H1 (cell line): Measurements from ENCODE around the gene LRRC74B. TPM values are rescaled to one million over a fixed set of nuclear protein-coding genes. Genes with fewer than 3 reads are reported as not detected.

Experiments
- CTCF ChIA-PET: fragments of 300-600 bp; sonication (Branson Sonifier 250); formaldehyde crosslinking; loops from one replicate; lab custom pipeline; 2021; ENCODE audit not compliant: partially characterized antibody; lab: Charles Lee
- POLR2A ChIA-PET: fragments of 300-600 bp; sonication (Branson Sonifier 250); formaldehyde crosslinking; loops from one replicate; lab custom pipeline; 2021; ENCODE audit warnings: inconsistent platforms; ENCODE audit not compliant: partially characterized antibody; lab: Charles Lee
- DNase-seq, 2 experiments: peaks; one replicate each; pipeline versions ENCODE4 v3.0.0 to v3.0.0-alpha.2; 2010 to 2022; ENCODE audit warnings: low spot score in 2 of 2, low read depth in 1 of 2, mixed read lengths in 1 of 2
- FAIRE-seq: peaks from 2 replicates; lab custom pipeline; 2011; peaks lifted over from hg19 to GRCh38; lab: Jason Lieb, UNC
- H2AFZ ChIP-seq: 2 replicates; pipeline ENCODE4 v1.8.1; 2012; ENCODE audit warnings: low read length, inconsistent platforms
- H2AK5ac ChIP-seq: 2 replicates; pipeline ENCODE4 v1.6.1; 2013; ENCODE audit warnings: low read depth, low read length
- H2BK120ac ChIP-seq: replicated peaks from 2 replicates; pipeline ENCODE3; 2013; ENCODE audit warnings: low read depth, low read length, inconsistent platforms
- H2BK12ac ChIP-seq: 2 replicates; pipeline ENCODE4 v1.6.1; 2013; ENCODE audit warnings: low read depth, low read length
- H2BK15ac ChIP-seq: 2 replicates; pipeline ENCODE4 v1.6.1; 2013; ENCODE audit warnings: low read length
- H2BK20ac ChIP-seq: 2 replicates; pipeline ENCODE4 v1.6.1; 2013; ENCODE audit warnings: low read length
- H2BK5ac ChIP-seq: 2 replicates; pipeline ENCODE4 v1.6.1; 2013; ENCODE audit warnings: low read depth, low read length
- H3K14ac ChIP-seq: 2 replicates; pipeline ENCODE4 v1.6.1; 2013; ENCODE audit warnings: inconsistent platforms; ENCODE audit not compliant: insufficient read length
- H3K18ac ChIP-seq: 2 replicates; pipeline ENCODE4 v1.6.1; 2013; ENCODE audit warnings: low read length; ENCODE audit errors: extremely low read depth
- H3K23ac ChIP-seq: 2 replicates; pipeline ENCODE4 v1.6.1; 2013; ENCODE audit warnings: inconsistent platforms; ENCODE audit not compliant: insufficient read length
- H3K23me2 ChIP-seq: 2 replicates; pipeline ENCODE4 v1.6.1; 2013; ENCODE audit warnings: low read depth, low read length
- H3K27ac ChIP-seq: 2 replicates; pipeline ENCODE4 v1.6.1; 2011; ENCODE audit warnings: low read depth, low read length, inconsistent platforms
- H3K27me3 ChIP-seq, 4 experiments: replicated peaks in 1 of 4; 1 replicate in 1 of 4; 2 replicates in 3 of 4; pipeline versions ENCODE4 v1.6.1 to v1.8.1; 2011 to 2013; ENCODE audit warnings: low read length in 3 of 4, mild to moderate bottlenecking in 3 of 4, inconsistent platforms in 2 of 4, mixed read lengths in 2 of 4, moderate library complexity in 1 of 4; ENCODE audit not compliant: control insufficient read depth in 3 of 4, insufficient read depth in 3 of 4; ENCODE audit errors: extremely low read depth in 1 of 4
- H3K36me3 ChIP-seq, 4 experiments: 2 replicates each; pipeline versions ENCODE4 v1.6.1 to v1.8.1; 2011 to 2013; ENCODE audit warnings: mild to moderate bottlenecking in 4 of 4, low read length in 3 of 4, moderate library complexity in 2 of 4, control low read depth in 1 of 4, inconsistent platforms in 1 of 4; ENCODE audit not compliant: insufficient read depth in 4 of 4, control insufficient read depth in 2 of 4
- H3K4ac ChIP-seq: replicated peaks from 2 replicates; pipeline ENCODE3; 2013; ENCODE audit warnings: low read length, low read depth, mixed read lengths, inconsistent platforms; ENCODE audit not compliant: insufficient read length
- H3K4me1 ChIP-seq, 4 experiments: replicated peaks in 1 of 4; 1 replicate in 1 of 4; 2 replicates in 3 of 4; pipeline versions ENCODE4 v1.6.1 to v1.8.1; 2011 to 2013; ENCODE audit warnings: low read length in 3 of 4, inconsistent platforms in 2 of 4, mixed read lengths in 1 of 4; ENCODE audit not compliant: insufficient read depth in 4 of 4, control insufficient read depth in 3 of 4
- H3K4me2 ChIP-seq, 2 experiments: 2 replicates each; pipeline versions ENCODE4 v1.6.1 to v1.8.1; 2011 to 2013; ENCODE audit warnings: low read depth in 2 of 2, low read length in 2 of 2, control low read depth in 1 of 2, inconsistent platforms in 1 of 2, mild to moderate bottlenecking in 1 of 2; ENCODE audit not compliant: insufficient read depth in 1 of 2
- H3K4me3 ChIP-seq, 4 experiments: fragments of 200-600, 300-600 bp in 1 of 4; sonication (generic), shearing (Covaris generic), sonication (Bioruptor Twin) in 1 of 4; 2 replicates each; pipeline versions ENCODE4 v1.5.1 to v1.8.1; 2011 to 2016; ENCODE audit warnings: low read length in 4 of 4, low read depth in 3 of 4, control low read depth in 2 of 4, inconsistent platforms in 2 of 4, mild to moderate bottlenecking in 2 of 4, mixed read lengths in 1 of 4, moderate library complexity in 1 of 4; ENCODE audit not compliant: insufficient read depth in 2 of 4; ENCODE audit errors: extremely low read depth in 1 of 4
- H3K56ac ChIP-seq: replicated peaks from 2 replicates; pipeline ENCODE3; 2013; ENCODE audit warnings: low read depth, mild to moderate bottlenecking, mixed read lengths, low read length, inconsistent platforms; ENCODE audit not compliant: insufficient read length
- H3K79me1 ChIP-seq: 2 replicates; pipeline ENCODE4 v1.6.1; 2013; ENCODE audit warnings: low read depth, low read length, control low read depth
- H3K79me2 ChIP-seq, 2 experiments: 2 replicates each; pipeline versions ENCODE4 v1.6.1 to v1.8.1; 2012 to 2013; ENCODE audit warnings: low read length in 2 of 2, mild to moderate bottlenecking in 2 of 2, inconsistent platforms in 1 of 2; ENCODE audit not compliant: insufficient read depth in 2 of 2, control insufficient read depth in 1 of 2
- H3K9ac ChIP-seq, 4 experiments: replicated peaks in 1 of 4; 1 replicate in 1 of 4; 2 replicates in 3 of 4; pipeline versions ENCODE4 v1.6.1 to v1.8.1; 2011 to 2013; ENCODE audit warnings: low read depth in 3 of 4, low read length in 3 of 4, control low read depth in 2 of 4, mild to moderate bottlenecking in 2 of 4, moderate library complexity in 2 of 4, inconsistent platforms in 1 of 4; ENCODE audit errors: extremely low read depth in 1 of 4
- H3K9me3 ChIP-seq, 2 experiments: 2 replicates each; pipeline versions ENCODE4 v1.6.1 to v1.8.1; 2012 to 2013; ENCODE audit warnings: mild to moderate bottlenecking in 2 of 2, moderate library complexity in 2 of 2, control low read depth in 1 of 2, inconsistent platforms in 1 of 2, low read depth in 1 of 2, low read length in 1 of 2, mixed read lengths in 1 of 2; ENCODE audit not compliant: insufficient read depth in 2 of 2
- H4K20me1 ChIP-seq, 2 experiments: replicated peaks in 1 of 2; 2 replicates each; pipeline versions ENCODE3 to v1.8.1; 2011 to 2013; ENCODE audit warnings: inconsistent platforms in 2 of 2, low read length in 2 of 2, mild to moderate bottlenecking in 1 of 2; ENCODE audit not compliant: insufficient read depth in 2 of 2, control insufficient read depth in 1 of 2
- H4K5ac ChIP-seq: 2 replicates; pipeline ENCODE4 v1.6.1; 2013; ENCODE audit warnings: low read length, low read depth, mixed read lengths, inconsistent platforms; ENCODE audit not compliant: insufficient read length
- H4K8ac ChIP-seq: 2 replicates; pipeline ENCODE4 v1.8.0; 2013; ENCODE audit warnings: mild to moderate bottlenecking, moderate library complexity, low read length, inconsistent platforms; ENCODE audit not compliant: insufficient read depth; ENCODE audit errors: extremely low read depth
- H4K91ac ChIP-seq: replicated peaks from 2 replicates; pipeline ENCODE3; 2013; ENCODE audit warnings: low read length, mixed read lengths, inconsistent platforms; ENCODE audit not compliant: insufficient read length
- KDM5A ChIP-seq: fragments of 200-600 bp; IDR thresholded peaks from 2 replicates; pipeline ENCODE4 v1.7.1; 2012; ENCODE audit warnings: mild to moderate bottlenecking, low read length, inconsistent platforms, mixed read lengths
- NRF1 ChIP-seq: IDR thresholded peaks from 2 replicates; pipeline ENCODE4 v1.6.1; 2011; ENCODE audit warnings: mild to moderate bottlenecking, low read depth, low read length, improper control_type of control experiment
- PHF8 ChIP-seq: fragments of 200-600 bp; sonication (generic); conservative IDR thresholded peaks from 2 replicates; pipeline ENCODE4 v1.7.1; 2012; ENCODE audit warnings: low read depth, mild to moderate bottlenecking, inconsistent platforms, low read length, moderate library complexity
- RAD21 ChIP-seq, 2 experiments: IDR thresholded peaks in 1 of 2; conservative IDR thresholded peaks in 1 of 2; 2 replicates each; pipeline ENCODE4 v1.6.1; 2011; ENCODE audit warnings: low read depth in 2 of 2, low read length in 2 of 2, improper control_type of control experiment in 1 of 2, inconsistent platforms in 1 of 2, mild to moderate bottlenecking in 1 of 2, moderate library complexity in 1 of 2
- SIN3A ChIP-seq, 2 experiments: IDR thresholded peaks in 1 of 2; conservative IDR thresholded peaks in 1 of 2; 2 replicates each; pipeline ENCODE4 v1.6.1; 2011 to 2012; ENCODE audit warnings: low read length in 2 of 2, improper control_type of control experiment in 1 of 2, low read depth in 1 of 2, mild to moderate bottlenecking in 1 of 2
- SP2 ChIP-seq: IDR thresholded peaks from 2 replicates; pipeline ENCODE4 v1.6.1; 2012; ENCODE audit warnings: mild to moderate bottlenecking, low read length, inconsistent platforms
- TAF1 ChIP-seq: IDR thresholded peaks from 2 replicates; pipeline ENCODE4 v1.6.1; 2011; ENCODE audit warnings: mild to moderate bottlenecking, low read depth, low read length
- WGBS, 2 experiments: shearing (Covaris generic) in 1 of 2; methylation state at CpG; one replicate each; pipeline versions ENCODE4 v1.1.6 to v1.1.7; 2013 to 2015; ENCODE audit warnings: low lambda C conversion rate in 2 of 2, mixed read lengths in 2 of 2, inconsistent platforms in 1 of 2, low coverage in 1 of 2, missing lambda C conversion rate in 1 of 2; ENCODE audit not compliant: insufficient replicate concordance in 2 of 2, insufficient coverage in 1 of 2, insufficient read length in 1 of 2; ENCODE audit errors: extremely low coverage in 1 of 2, missing lambda C conversion rate in 1 of 2; 5-methylcytosine and 5-hydroxymethylcytosine counted together
- polyA plus RNA-seq, 7 experiments: library from polyadenylated mRNA; depleted of rRNA in 3 of 7; stranded (reverse) in 5 of 7; unstranded in 2 of 7; fragments of >200 nt in 5 of 7; fragments of 200-250 nt in 2 of 7; gene quantifications; 1 replicate in 5 of 7; 2 replicates in 1 of 7; 4 replicates in 1 of 7; pipeline versions ENCODE4 v1.2.1 to v1.2.3, GENCODE V29; 2011 to 2013; ENCODE audit warnings: missing spikeins in 2 of 7, mixed read lengths in 2 of 7
- total RNA-seq: library from RNA; stranded (reverse); fragmentation: NEBNext Ultra II Directional; extraction: Animal tissue kit (Norgen Biotek cat#: 25700); gene quantifications from 2 replicates; pipeline ENCODE4 v1.2.1, GENCODE V29; 2021
- TF ChIP-seq, protein P1 (sequence below): IDR thresholded peaks from 2 replicates; pipeline ENCODE4 v1.6.1; 2011; ENCODE audit warnings: low read depth, mild to moderate bottlenecking, low read length; ENCODE audit not compliant: insufficient read depth

LRRC74B gene
- total and polyA plus RNA-seq, 2 of the 8 experiments (the other 6 are each of a cell fraction or from before 2014, with no cell fraction given), result not detected

DNA sequence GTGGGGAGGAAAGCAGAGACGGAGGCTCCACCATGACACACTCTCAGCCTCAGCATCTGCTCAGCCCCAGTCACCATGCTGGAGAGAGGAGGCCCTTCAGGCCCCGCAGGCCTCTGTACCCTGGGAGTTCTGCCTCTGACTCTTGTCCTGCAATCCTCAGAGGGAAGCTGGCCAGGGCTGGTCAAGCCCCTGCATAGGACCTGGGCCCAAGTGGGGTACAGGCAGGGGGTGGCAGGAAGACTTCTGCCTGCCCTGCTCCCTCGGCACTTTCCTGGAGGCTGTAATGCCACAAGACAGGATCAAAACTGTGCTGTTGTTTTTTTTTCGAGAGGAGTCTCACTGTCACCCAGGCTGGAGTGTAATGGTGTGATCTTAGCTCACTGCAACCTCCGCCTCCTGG lies 33.7 kb downstream of the LRRC74B start:
- Histone ChIP-seq H3K36me3 (no peaks in the 10 kb centered on the region), H2BK5ac (no peak overlapping the region), H2AFZ (0 out of 2 replicates have a peak overlapping the region, but pooled peaks have one; percentile 14), H4K8ac (peak overlapping the region; percentile 85; the same call in 1 of the 2 replicates), H3K18ac (no peak overlapping the region), H2AK5ac (no peak overlapping the region), H2BK15ac (no peak overlapping the region), H3K27me3 (no peaks in the 10 kb centered on the region), H3K4ac (no peak overlapping the region), H4K91ac (no peak overlapping the region), H3K79me1 (no peaks in the 10 kb centered on the region), H3K4me3 (no peak overlapping the region), H2BK20ac (no peak overlapping the region), H3K14ac (no peak overlapping the region), H3K9ac (no peak overlapping the region), H3K27ac (no peak overlapping the region), H3K9me3 (no peaks in the 10 kb centered on the region), H3K79me2 (no peaks in the 10 kb centered on the region), H4K5ac (no peak overlapping the region), H2BK120ac (no peak overlapping the region), H4K20me1 (no peaks in the 10 kb centered on the region), H3K56ac (no peak overlapping the region), H3K4me2 (no peak overlapping the region), H3K23ac (no peak overlapping the region), H2BK12ac (no peak overlapping the region), H3K4me1 (no peaks in the 10 kb centered on the region; a peak in 1 of 7 replicates), H3K23me2 (no peaks in the 10 kb centered on the region)
- POLR2A ChIA-PET, result no interaction called here
- WGBS, 2 experiments, result 93% methylated on average over 5 of the region's 5 CpGs; no CpG with 5 or more reads in 1 of the 2 experiments
- FAIRE-seq, result no peak
- DNase-seq, result no peak
- CTCF ChIA-PET, result interaction anchor here (0.7 to 1.0 kb wide), 2 partner anchors 9 to 58 kb away, joined by 4 read pairs; no protein-coding TSS in a partner anchor
- TF ChIP-seq NRF1 (no peak), SP2 (no peak), KDM5A (no peak), PHF8 (no peak), TAF1 (no peak), RAD21 (IDR thresholded peaks at IDR 0.05 in 1 of 2, conservative IDR thresholded peaks at IDR 0.05 in 1 of 2; ENCODE audit: low read depth in 2 of 2, low read length in 2 of 2) (no peak), SIN3A (conservative IDR thresholded peaks at IDR 0.05 in 1 of 2, IDR thresholded peaks at IDR 0.05 in 1 of 2; ENCODE audit: low read depth in 1 of 2, low read length in 2 of 2) (no peak)
- TF ChIP-seq, protein P1, sequence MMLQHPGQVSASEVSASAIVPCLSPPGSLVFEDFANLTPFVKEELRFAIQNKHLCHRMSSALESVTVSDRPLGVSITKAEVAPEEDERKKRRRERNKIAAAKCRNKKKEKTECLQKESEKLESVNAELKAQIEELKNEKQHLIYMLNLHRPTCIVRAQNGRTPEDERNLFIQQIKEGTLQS, result no peak
